Prostate gland (tissue), 2 donors: Measurements from ENCODE around the gene ARHGEF3. TPM values are rescaled to one million over a fixed set of nuclear protein-coding genes. Genes with fewer than 3 reads are reported as not detected.
"Not testable (repeated sequence)": the region's sequence is repeated elsewhere in the genome, so short reads cannot be mapped to it uniquely, and the experiment has no call there.

Experiments
- DNase-seq: peaks from one replicate; pipeline ENCODE4 v3.0.0-alpha.2; 2019; ENCODE audit warnings: low spot score
- H3K27ac ChIP-seq, 2 donors: fragments of 200-600 bp; sonication (generic); 2 replicates each; pipeline ENCODE4 v1.5.1; 2017 to 2019
- H3K27me3 ChIP-seq: fragments of 200-600 bp; sonication (generic); replicated peaks from 2 replicates; pipeline ENCODE4 v1.5.1; 2019; ENCODE audit not compliant: insufficient read depth
- H3K36me3 ChIP-seq, 2 donors: fragments of 200-600 bp; sonication (generic); 1 replicate in 1 of 2; 2 replicates in 1 of 2; pipeline versions ENCODE4 v1.5.1 to v1.8.1; 2017 to 2019
- H3K4me1 ChIP-seq: fragments of 200-600 bp; sonication (generic); replicated peaks from 2 replicates; pipeline ENCODE4 v1.5.1; 2019
- H3K4me3 ChIP-seq, 2 donors: fragments of 200-600 bp; sonication (generic); 2 replicates each; pipeline ENCODE4 v1.5.1; 2017 to 2019
- H3K9me3 ChIP-seq: fragments of 200-600 bp; sonication (generic); 2 replicates; pipeline ENCODE4 v1.5.1; 2017
- CTCF ChIP-seq, 4 experiments: fragments of 200-600 bp in 2 of 4; fragments of 450-650 bp in 2 of 4; sonication (generic) in 2 of 4; IDR thresholded peaks; 1 replicate in 3 of 4; 2 replicates in 1 of 4; pipeline ENCODE4 v1.5.1; 2016 to 2019; ENCODE audit warnings: antibody characterized with exemption in 4 of 4, mild to moderate bottlenecking in 2 of 4, moderate library complexity in 2 of 4
- POLR2A ChIP-seq: fragments of 450-650 bp; IDR thresholded peaks from one replicate; pipeline ENCODE4 v1.6.1; 2016; ENCODE audit warnings: antibody characterized with exemption, mild to moderate bottlenecking
- POLR2AphosphoS5 ChIP-seq: sonication (generic); formaldehyde crosslinking; IDR thresholded peaks from one replicate; pipeline ENCODE4 v1.6.1; 2017; ENCODE audit warnings: antibody characterized with exemption
- WGBS: methylation state at CpG from one replicate; pipeline ENCODE4 v1.1.5; 2018; 5-methylcytosine and 5-hydroxymethylcytosine counted together
- intact Hi-C: fragments of 100-400 bp; cut with DNase I; formaldehyde crosslinking; loops from one replicate; pipeline ENCODE4 v1.14.2; 2022
- total RNA-seq, 2 donors: library from RNA; depleted of rRNA; stranded (reverse); fragments of >200 nt; gene quantifications; one replicate each; pipeline ENCODE4 v1.1.0, GENCODE V29; 2016

The ARHGEF3 gene
- total RNA-seq, 2 donors from 2014 or later: 21.6 to 59.4 TPM

- Histone ChIP-seq H3K4me1 (no peaks in the 10 kb centered on the region), H3K36me3 (no peaks in the 10 kb centered on the region), H3K27me3 (no peaks in the 10 kb centered on the region), H3K9me3 (no peaks in the 10 kb centered on the region), H3K4me3 (no peak overlapping the region), H3K27ac (no peak overlapping the region)
- intact Hi-C loops: loop anchor here (5.0 to 10.0 kb wide), 2 partner anchors 218 to 520 kb away; partner anchors contain the start of gene APPL1
- no peak for TF ChIP-seq POLR2A
- 94% methylated on average over 3 of the region's 3 CpGs for WGBS
- DNase-seq: no peak
Measured at GRCh38 chr3:56704706-56705105, 97.0 kb downstream of the ARHGEF3 start.

GRCh38 chr3:56702490-56703315 lies 99.0 kb downstream of the ARHGEF3 start:
- Histone ChIP-seq H3K4me3 (no peak overlapping the region), H3K36me3 (no peaks in the 10 kb centered on the region), H3K4me1 (no peaks in the 10 kb centered on the region), H3K27me3 (no peaks in the 10 kb centered on the region), H3K27ac (no peak overlapping the region), H3K9me3 (no peaks in the 10 kb centered on the region)
- intact Hi-C loops: loop anchor here (1.0 to 10.0 kb wide), 4 partner anchors 96 to 522 kb away; partner anchors contain the start of gene APPL1
- peak; percentile 75 to 94 (median 87) for TF ChIP-seq CTCF (IDR thresholded peaks at IDR 0.05)
- no peak for TF ChIP-seq POLR2A
- TF ChIP-seq POLR2AphosphoS5: peak; percentile 46
- 11% methylated on average over 5 of the region's 5 CpGs for WGBS
- DNase-seq: peak; percentile 57

GRCh38 chr3:56700151-56700550 lies 101.6 kb downstream of the ARHGEF3 start:
- Histone ChIP-seq H3K4me1 (no peaks in the 10 kb centered on the region), H3K4me3 (no peak overlapping the region), H3K27ac (no peak overlapping the region), H3K9me3 (no peaks in the 10 kb centered on the region), H3K27me3 (no peaks in the 10 kb centered on the region), H3K36me3 (no peaks in the 10 kb centered on the region)
- intact Hi-C loops: loop anchor here (5.0 to 10.0 kb wide), 2 partner anchors 222 to 525 kb away; partner anchors contain the start of gene APPL1
- DNase-seq: no peak
- WGBS: 70% methylated on average over 4 of the region's 4 CpGs
- TF ChIP-seq CTCF (IDR thresholded peaks at IDR 0.05) (no peak), POLR2A (no peak), POLR2AphosphoS5 (no peak)

GRCh38 chr3:56694867-56695683 lies 106.7 kb downstream of the ARHGEF3 start:
- intact Hi-C loops: no loop called here
- DNase-seq: no peak
- TF ChIP-seq POLR2AphosphoS5: no peak
- no peak for TF ChIP-seq POLR2A
- TF ChIP-seq CTCF (IDR thresholded peaks at IDR 0.05): no peak
- Histone ChIP-seq H3K27ac (no peak overlapping the region), H3K4me3 (no peak overlapping the region), H3K9me3 (no peaks in the 10 kb centered on the region), H3K4me1 (no peaks in the 10 kb centered on the region), H3K36me3 (no peaks in the 10 kb centered on the region), H3K27me3 (no peaks in the 10 kb centered on the region)
- WGBS: 40% methylated on average over 4 of the region's 4 CpGs

GRCh38 chr3:56693750-56694149 lies 108.0 kb downstream of the ARHGEF3 start:
- DNase-seq: no peak

GRCh38 chr3:56692520-56693433 lies 109.0 kb downstream of the ARHGEF3 start:
- H3K27ac ChIP-seq, H3K36me3 ChIP-seq, DNase-seq, H3K4me1 ChIP-seq, H3K27me3 ChIP-seq, H3K9me3 ChIP-seq, intact Hi-C loops, H3K4me3 ChIP-seq: not testable (repeated sequence)
- WGBS: 77% methylated on average over 15 of the region's 15 CpGs

More at GRCh38 chr3:56693750-56694149, 108.0 kb downstream of the ARHGEF3 start:
- no peaks in the 10 kb centered on the region for H3K4me1 ChIP-seq
- H3K27me3 ChIP-seq: no peaks in the 10 kb centered on the region
- H3K36me3 ChIP-seq: no peaks in the 10 kb centered on the region
- H3K9me3 ChIP-seq: no peaks in the 10 kb centered on the region
- no peak overlapping the region for H3K27ac ChIP-seq
- 81% methylated on average over 3 of the region's 3 CpGs for WGBS
- intact Hi-C loops: no loop called here
- H3K4me3 ChIP-seq: no peak overlapping the region
- TF ChIP-seq CTCF (IDR thresholded peaks at IDR 0.05): no peak
- no peak for TF ChIP-seq POLR2A
- no peak for TF ChIP-seq POLR2AphosphoS5

- H3K36me3 ChIP-seq, H3K4me1 ChIP-seq, H3K9me3 ChIP-seq, H3K27me3 ChIP-seq, H3K27ac ChIP-seq, DNase-seq, intact Hi-C loops, H3K4me3 ChIP-seq: not testable (repeated sequence)
- WGBS: 99% methylated on average over 20 of the region's 21 CpGs
Measured at GRCh38 chr3:56692001-56692365, 109.8 kb downstream of the ARHGEF3 start.
